Liver (tissue), 9 donors: ENCODE measurements around the gene COL24A1. TPM values are rescaled to one million over a fixed set of nuclear protein-coding genes. Genes with fewer than 3 reads are reported as not detected.
"Not testable (repeated sequence)": the region's sequence is repeated elsewhere in the genome, so short reads cannot be mapped to it uniquely, and the experiment has no call there.

Experiments
- DNase-seq: peaks from one replicate; pipeline ENCODE4 v3.0.0-alpha.2; 2017; ENCODE audit warnings: low spot score
- H3K27ac ChIP-seq, 2 donors: one replicate each; pipeline ENCODE4 v1.7.0; 2013; ENCODE audit warnings: inconsistent platforms in 2 of 2, low read length in 2 of 2, control low read depth in 1 of 2, low read depth in 1 of 2, mild to moderate bottlenecking in 1 of 2
- H3K27me3 ChIP-seq, 4 donors: one replicate each; pipeline versions ENCODE4 v1.6.1 to v1.7.0; 2013; ENCODE audit warnings: low read length in 3 of 4, inconsistent platforms in 1 of 4, mild to moderate bottlenecking in 1 of 4, moderate library complexity in 1 of 4; ENCODE audit not compliant: control insufficient read depth in 4 of 4, insufficient read depth in 4 of 4
- H3K36me3 ChIP-seq, 4 donors: one replicate each; pipeline versions ENCODE4 v1.6.1 to v1.7.0; 2013; ENCODE audit warnings: low read length in 3 of 4, mild to moderate bottlenecking in 3 of 4, low read depth in 1 of 4, moderate library complexity in 1 of 4; ENCODE audit not compliant: control insufficient read depth in 4 of 4, insufficient read depth in 3 of 4
- H3K4me1 ChIP-seq, 4 donors: one replicate each; pipeline versions ENCODE4 v1.6.1 to v1.7.0; 2013; ENCODE audit warnings: low read length in 3 of 4, mild to moderate bottlenecking in 3 of 4, moderate library complexity in 1 of 4; ENCODE audit not compliant: control insufficient read depth in 4 of 4, insufficient read depth in 4 of 4
- H3K4me3 ChIP-seq, 3 donors: one replicate each; pipeline versions ENCODE4 v1.6.1 to v1.7.0; 2013; ENCODE audit warnings: low read length in 3 of 3, control low read depth in 1 of 3, low read depth in 1 of 3, mild to moderate bottlenecking in 1 of 3
- H3K9ac ChIP-seq, 2 donors: one replicate each; pipeline ENCODE4 v1.7.0; 2013; ENCODE audit warnings: low read length in 2 of 2, mild to moderate bottlenecking in 2 of 2, moderate library complexity in 2 of 2, control low read depth in 1 of 2, low read depth in 1 of 2
- H3K9me3 ChIP-seq, 4 donors: one replicate each; pipeline versions ENCODE4 v1.6.1 to v1.7.0; 2013; ENCODE audit warnings: low read length in 3 of 4; ENCODE audit not compliant: control insufficient read depth in 4 of 4
- ATF3 ChIP-seq: IDR thresholded peaks from 2 replicates; pipeline ENCODE4 v1.6.1; 2016; ENCODE audit warnings: antibody characterized with exemption
- CTCF ChIP-seq: fragments of 150-350 bp; IDR thresholded peaks from 2 replicates; pipeline ENCODE4 v1.5.1; 2017; ENCODE audit warnings: improper control_type of control experiment, low read depth, low read length; ENCODE audit not compliant: missing input control
- EGR1 ChIP-seq, 2 donors: IDR thresholded peaks; 2 replicates each; pipeline ENCODE4 v1.6.1; 2016 to 2018; ENCODE audit warnings: antibody characterized with exemption in 2 of 2, low read depth in 2 of 2
- FOXA2 ChIP-seq: IDR thresholded peaks from 2 replicates; pipeline ENCODE4 v1.6.1; 2016; ENCODE audit warnings: antibody characterized with exemption
- GABPA ChIP-seq, 2 donors: IDR thresholded peaks in 1 of 2; conservative IDR thresholded peaks in 1 of 2; 2 replicates each; pipeline ENCODE4 v1.6.1; 2016; ENCODE audit warnings: antibody characterized with exemption in 2 of 2, mild to moderate bottlenecking in 1 of 2, moderate library complexity in 1 of 2
- JUND ChIP-seq, 2 donors: IDR thresholded peaks; 2 replicates each; pipeline ENCODE4 v1.6.1; 2016; ENCODE audit warnings: antibody characterized with exemption in 2 of 2
- NR2F2 ChIP-seq: IDR thresholded peaks from 2 replicates; pipeline ENCODE4 v1.6.1; 2016; ENCODE audit warnings: antibody characterized with exemption
- SP1 ChIP-seq: IDR thresholded peaks from 2 replicates; pipeline ENCODE4 v1.6.1; 2018; ENCODE audit warnings: antibody characterized with exemption, mild to moderate bottlenecking
- TAF1 ChIP-seq: conservative IDR thresholded peaks from 2 replicates; pipeline ENCODE4 v1.6.1; 2016; ENCODE audit warnings: antibody characterized with exemption, mild to moderate bottlenecking
- YY1 ChIP-seq: IDR thresholded peaks from 2 replicates; pipeline ENCODE4 v1.6.1; 2016; ENCODE audit warnings: antibody characterized with exemption, mild to moderate bottlenecking
- ZBTB33 ChIP-seq: IDR thresholded peaks from 2 replicates; pipeline ENCODE4 v1.6.1; 2016; ENCODE audit warnings: antibody characterized with exemption
- WGBS: extraction: QIAGEN DNeasy Blood & Tissue Kit; methylation state at CpG from one replicate; pipeline ENCODE4 v1.1.7; 2013; 5-methylcytosine and 5-hydroxymethylcytosine counted together
- polyA plus RNA-seq, 2 donors: library from polyadenylated mRNA; stranded (reverse) in 1 of 2; unstranded in 1 of 2; fragments of 200-250 nt in 1 of 2; fragments of >200 nt in 1 of 2; fragmentation: Nextera tagmentation in 1 of 2; extraction: Ambion mirVana in 1 of 2; gene quantifications; one replicate each; pipeline versions ENCODE4 v1.2.1 to v1.2.3, GENCODE V29; 2013 to 2015
- total RNA-seq, 2 donors: library from RNA; depleted of rRNA; stranded (reverse); fragments of >200 nt; gene quantifications; one replicate each; pipeline ENCODE4 v1.2.3, GENCODE V29; 2014
- donor health status: healthy.
- donor health status: healthy.
- donor health status: healthy.
- donor health status: healthy.
- donor health status: healthy.

Gene COL24A1
- total and polyA plus RNA-seq, 4 donors, result under 0.01 to 0.28 (median 0.01) TPM; not detected in 1

- 33% methylated on average over 1 of the region's 1 CpG for WGBS
- DNase-seq, result no peak
- no peak for TF ChIP-seq ATF3
- no peak for TF ChIP-seq FOXA2
- no peak for TF ChIP-seq CTCF
- no peaks in the 10 kb centered on the region for H3K27me3 ChIP-seq
- no peak overlapping the region for H3K27ac ChIP-seq
- no peak overlapping the region for H3K9ac ChIP-seq
- H3K4me3 ChIP-seq, result no peak overlapping the region
- H3K36me3 ChIP-seq, result no peaks in the 10 kb centered on the region
- H3K9me3 ChIP-seq, result no peaks in the 10 kb centered on the region
- H3K4me1 ChIP-seq, result no peaks in the 10 kb centered on the region
Observed at GRCh38 chr1:85865213-85865612, 291.4 kb downstream of the COL24A1 start.

GRCh38 chr1:85864727-85865126 is 291.8 kb downstream of the COL24A1 start:
- Histone ChIP-seq H3K4me1 (no peaks in the 10 kb centered on the region), H3K36me3 (no peaks in the 10 kb centered on the region), H3K9me3 (no peaks in the 10 kb centered on the region), H3K27ac (no peak overlapping the region), H3K9ac (no peak overlapping the region), H3K27me3 (no peaks in the 10 kb centered on the region), H3K4me3 (no peak overlapping the region)
- 68% methylated on average over 1 of the region's 1 CpG for WGBS
- no peak for DNase-seq
- TF ChIP-seq TAF1 (no peak), CTCF (no peak), GABPA (IDR thresholded peaks at IDR 0.05 in 1 of 2, conservative IDR thresholded peaks at IDR 0.05 in 1 of 2) (no peak)

GRCh38 chr1:85863639-85864038 is 292.9 kb downstream of the COL24A1 start:
- H3K9ac ChIP-seq, DNase-seq, H3K27ac ChIP-seq, H3K4me3 ChIP-seq, H3K9me3 ChIP-seq, H3K36me3 ChIP-seq, H3K27me3 ChIP-seq, H3K4me1 ChIP-seq: not testable (repeated sequence)
- 76% methylated on average over 1 of the region's 1 CpG for WGBS

- TF ChIP-seq FOXA2 (no peak), JUND (IDR thresholded peaks at IDR 0.05) (no peak), ATF3 (no peak), SP1 (no peak), EGR1 (IDR thresholded peaks at IDR 0.05; ENCODE audit: low read depth in 2 of 2) (no peak), NR2F2 (no peak), YY1 (no peak), ZBTB33 (no peak)
- 20% methylated on average over 1 of the region's 1 CpG for WGBS
- Histone ChIP-seq H3K9ac (no peak overlapping the region), H3K9me3 (no peaks in the 10 kb centered on the region), H3K4me1 (no peaks in the 10 kb centered on the region), H3K27ac (no peak overlapping the region), H3K27me3 (no peaks in the 10 kb centered on the region), H3K36me3 (no peaks in the 10 kb centered on the region), H3K4me3 (no peak overlapping the region)
- DNase-seq, result no peak
Observed at GRCh38 chr1:85862456-85862855, 294.1 kb downstream of the COL24A1 start.
